ENCODE data around the gene PPP1R10. TPM values are rescaled to one million over a fixed set of nuclear protein-coding genes. Genes with fewer than 3 reads are reported as not detected.

Gene PPP1R10
- total RNA-seq, 1 experiment from 2014 or later: 44.5 TPM

GRCh38 chr6:30592287-30592686 is 24.8 kb downstream of the PPP1R10 start:
- no TSS peak for BruUV-seq (replicated peaks)
- no peak for DNase-seq
- CTCF ChIA-PET: interaction anchor here (0.6 kb wide), 1 partner anchor 92 kb away, joined by 3 read pairs; no protein-coding TSS in a partner anchor

GRCh38 chr6:30591008-30591407 is 26.0 kb downstream of the PPP1R10 start:
- Histone ChIP-seq H4K20me1 (ENCODE audit: low read length) (peaks cover 7% of the 10 kb centered on the region; the same call in 1 of the 2 replicates), H3K27me3 (ENCODE audit: low read length) (no peaks in the 10 kb centered on the region), H3K4me3 (ENCODE audit: low read length) (no peak overlapping the region), H3K4me1 (ENCODE audit: insufficient read depth, low read length) (peaks cover 28% of the 10 kb centered on the region), H3K9ac (ENCODE audit: low read length) (no peak overlapping the region), H3K79me2 (ENCODE audit: low read length) (peaks cover 13% of the 10 kb centered on the region), H3K27ac (ENCODE audit: low read length) (peak overlapping the region; percentile 71), H3K36me3 (ENCODE audit: low read depth, low read length) (peaks cover 53% of the 10 kb centered on the region), H3K9me3 (ENCODE audit: low read length) (no peaks in the 10 kb centered on the region), H2AFZ (ENCODE audit: low read length) (no peak overlapping the region), H3F3A (ENCODE audit: low read length, unreplicated experiment) (peaks cover 6% of the 10 kb centered on the region), H3K9me2 (replicated peaks; ENCODE audit: low read length) (no peaks in the 10 kb centered on the region), H3K4me2 (ENCODE audit: low read length) (peak overlapping the region; percentile 21)
- ChIA-PET POLR2A (ENCODE audit: unreplicated experiment) (no interaction called here), CTCF (interaction anchor here (0.8 kb wide), 1 partner anchor 109 kb away, joined by 3 read pairs; no protein-coding TSS in a partner anchor)
- ATAC-seq: peak; percentile 83
- TF ChIP-seq CTCF (conservative IDR thresholded peaks at IDR 0.05; ENCODE audit: low read depth, low read length) (no peak), EZH2phosphoT487 (IDR thresholded peaks at IDR 0.05; ENCODE audit: borderline replicate concordance, low read length) (no peak), EZH2 (IDR thresholded peaks at IDR 0.05; ENCODE audit: low read length, unreplicated experiment) (no peak)
- intact Hi-C loops (cut with micrococcal nuclease): no loop called here
- BruUV-seq (replicated peaks): no TSS peak
- DNase-seq: peak; percentile 85

More at GRCh38 chr6:30592287-30592686, 24.8 kb downstream of the PPP1R10 start:
- Histone ChIP-seq H3K9me2 (replicated peaks; ENCODE audit: low read length) (no peaks in the 10 kb centered on the region), H3K27ac (ENCODE audit: low read length) (no peak overlapping the region), H3K9me3 (ENCODE audit: low read length) (no peaks in the 10 kb centered on the region), H3K36me3 (ENCODE audit: low read depth, low read length) (peaks cover 43% of the 10 kb centered on the region), H3K4me1 (ENCODE audit: insufficient read depth, low read length) (peaks cover 28% of the 10 kb centered on the region), H3K27me3 (ENCODE audit: low read length) (no peaks in the 10 kb centered on the region), H3F3A (ENCODE audit: low read length, unreplicated experiment) (peaks cover 6% of the 10 kb centered on the region), H3K9ac (ENCODE audit: low read length) (no peak overlapping the region), H3K4me3 (ENCODE audit: low read length) (no peak overlapping the region), H4K20me1 (ENCODE audit: low read length) (peaks cover 7% of the 10 kb centered on the region; the same call in 1 of the 2 replicates), H3K79me2 (ENCODE audit: low read length) (peaks cover 13% of the 10 kb centered on the region), H2AFZ (ENCODE audit: low read length) (no peak overlapping the region), H3K4me2 (ENCODE audit: low read length) (no peak overlapping the region)
- TF ChIP-seq CTCF (conservative IDR thresholded peaks at IDR 0.05; ENCODE audit: low read depth, low read length) (no peak), EZH2 (IDR thresholded peaks at IDR 0.05; ENCODE audit: low read length, unreplicated experiment) (no peak), EZH2phosphoT487 (IDR thresholded peaks at IDR 0.05; ENCODE audit: borderline replicate concordance, low read length) (no peak)
- ATAC-seq: no peak
- POLR2A ChIA-PET (ENCODE audit: unreplicated experiment): interaction anchor here (0.7 kb wide), 1 partner anchor 115 kb away, joined by 7 read pairs; no protein-coding TSS in a partner anchor
- intact Hi-C loops (cut with micrococcal nuclease): no loop called here

- peaks cover 56% of the 10 kb centered on the region for H3K36me3 ChIP-seq (ENCODE audit: low read depth, low read length)
These were observed 26.5 kb downstream of the PPP1R10 start for GRCh38 chr6:30590509-30590908.

More at GRCh38 chr6:30590509-30590908, 26.5 kb downstream of the PPP1R10 start:
- CTCF ChIA-PET: interaction anchor here (0.8 kb wide), 1 partner anchor 109 kb away, joined by 3 read pairs; no protein-coding TSS in a partner anchor
- no peaks in the 10 kb centered on the region for H3K9me2 ChIP-seq (replicated peaks; ENCODE audit: low read length)
- ATAC-seq (no peak), DNase-seq (no peak)
- H3K4me3 ChIP-seq (ENCODE audit: low read length): no peak overlapping the region
- H3K4me1 ChIP-seq (ENCODE audit: insufficient read depth, low read length): peaks cover 28% of the 10 kb centered on the region
- H3K79me2 ChIP-seq (ENCODE audit: low read length): peaks cover 13% of the 10 kb centered on the region
- peak overlapping the region; percentile 21 for H3K4me2 ChIP-seq (ENCODE audit: low read length)
- no peaks in the 10 kb centered on the region for H3K27me3 ChIP-seq (ENCODE audit: low read length)
- H3K27ac ChIP-seq (ENCODE audit: low read length): peak overlapping the region; percentile 71
- POLR2A ChIA-PET (ENCODE audit: unreplicated experiment): no interaction called here
- H3F3A ChIP-seq (ENCODE audit: low read length, unreplicated experiment): peaks cover 6% of the 10 kb centered on the region
- no TSS peak for BruUV-seq (replicated peaks)
- H2AFZ ChIP-seq (ENCODE audit: low read length): no peak overlapping the region
- H4K20me1 ChIP-seq (ENCODE audit: low read length): peaks cover 7% of the 10 kb centered on the region; the same call in 1 of the 2 replicates
- H3K9ac ChIP-seq (ENCODE audit: low read length): no peak overlapping the region
- intact Hi-C loops (cut with micrococcal nuclease): no loop called here
- TF ChIP-seq EZH2 (IDR thresholded peaks at IDR 0.05; ENCODE audit: low read length, unreplicated experiment) (no peak), CTCF (conservative IDR thresholded peaks at IDR 0.05; ENCODE audit: low read depth, low read length) (no peak), EZH2phosphoT487 (IDR thresholded peaks at IDR 0.05; ENCODE audit: borderline replicate concordance, low read length) (no peak)
- H3K9me3 ChIP-seq (ENCODE audit: low read length): no peaks in the 10 kb centered on the region
